ENCODE measurements around the gene C11orf52. TPM values are rescaled to one million over a fixed set of nuclear protein-coding genes. Genes with fewer than 3 reads are reported as not detected.
A peak's percentile ranks its signal among the peaks of the same experiment; 100 is the strongest.

C11orf52 gene
- total and polyA plus RNA-seq, 2 of the 13 experiments (the other 11 are each of a cell fraction or from before 2014, with no cell fraction given) = 7.4 to 11.0 TPM

GRCh38 chr11:111871693-111872161 lies 47.0 kb upstream of the C11orf52 start:
- peak overlapping the region; percentile 92 for H3K27ac ChIP-seq (ENCODE audit: extremely low read length, insufficient read depth, low read length)
- H3K4me2 ChIP-seq (ENCODE audit: low read depth, low read length) = peak overlapping the region; percentile 97
- ATAC-seq (no peak), FAIRE-seq (no peak), DNase-seq (ENCODE audit: low spot score) (no peak)
- H2AFZ ChIP-seq (ENCODE audit: low read length) = peak overlapping the region; percentile 95
- ChIA-PET CTCF (ENCODE audit: low intra/inter-chr PET ratio, low total read pairs) (no interaction called here), POLR2A (interaction anchor here (0.8 to 2.8 kb wide), 14 partner anchors 8 to 215 kb away, joined by 3 to 21 read pairs (median 6); partner anchors contain the start of genes C11orf52, CFAP68, PPP2R1B and SDHD)
- H4K20me1 ChIP-seq (ENCODE audit: insufficient read depth, low read length) = no peaks in the 10 kb centered on the region
- H3K9ac ChIP-seq (ENCODE audit: insufficient read depth, low read depth, low read length) = peak overlapping the region; percentile 92
- TSS peak; percentile 78 for BruUV-seq (replicated peaks)
- H3K4me3 ChIP-seq (replicated peaks in 1 of 3; ENCODE audit: insufficient read depth in 1 of 3, low read depth in 2 of 3, low read length in 3 of 3) = peak overlapping the region; percentile 94 to 98 (median 95)
- intact Hi-C loops (cut with micrococcal nuclease; ENCODE audit: unreplicated experiment) = no loop called here
- H3K79me2 ChIP-seq (ENCODE audit: insufficient read depth, low read length) = peaks cover 4% of the 10 kb centered on the region
- WGBS (ENCODE audit: low lambda C conversion rate) = 51% methylated on average over 5 of the region's 5 CpGs
- in situ Hi-C loops (cut with HindIII; ENCODE audit: extremely low pct_ligation_motif_present, low pct_unique_long_range_greater_than_20kb) = no loop called here
- peaks cover 7 to 24% of the 10 kb centered on the region in 2 experiments; a peak in 4 of 5 replicates for H3K36me3 ChIP-seq (replicated peaks in 1 of 2; ENCODE audit: control insufficient read depth in 1 of 2, insufficient read depth in 2 of 2, low read length in 2 of 2)
- no peaks in the 10 kb centered on the region for H3K27me3 ChIP-seq (ENCODE audit: control insufficient read depth in 1 of 2, insufficient read depth in 2 of 2, low read length in 2 of 2)
- no peaks in the 10 kb centered on the region for H3K9me3 ChIP-seq (ENCODE audit: low read length)
- H3K4me1 ChIP-seq (ENCODE audit: insufficient read depth, low read length) = peaks cover 24% of the 10 kb centered on the region
- no peak for TF ChIP-seq ZKSCAN1 (IDR thresholded peaks at IDR 0.05; ENCODE audit: low read length)
- 0 out of 4 replicates have a peak, but pooled peaks of 1 of the 2 experiments have one; percentile 2 for TF ChIP-seq ATF4 (CRISPR knock-in tag; IDR thresholded peaks at IDR 0.05)
- no peak for TF ChIP-seq GLMP (CRISPR knock-in tag; IDR thresholded peaks at IDR 0.05; ENCODE audit: borderline replicate concordance)
- 0 out of 2 replicates have a peak, but pooled peaks have one; percentile 10 for TF ChIP-seq NR2F2 (IDR thresholded peaks at IDR 0.05; ENCODE audit: borderline replicate concordance, low read depth)
- TF ChIP-seq CREB1 (IDR thresholded peaks at IDR 0.05) = no peak
- peak; percentile 55; the same call in 1 of the 2 replicates for TF ChIP-seq CREB1 (CRISPR knock-in tag; IDR thresholded peaks at IDR 0.05)
- TF ChIP-seq ZNF576 (CRISPR knock-in tag; IDR thresholded peaks at IDR 0.05) = no peak
- no peak for TF ChIP-seq ZNF800 (CRISPR knock-in tag; IDR thresholded peaks at IDR 0.05)
- TF ChIP-seq ZSCAN21 (CRISPR knock-in tag; IDR thresholded peaks at IDR 0.05; ENCODE audit: borderline replicate concordance) = no peak
- TF ChIP-seq NR1H2 (CRISPR knock-in tag; IDR thresholded peaks at IDR 0.05; ENCODE audit: borderline replicate concordance, low read depth) = no peak
- no peak for TF ChIP-seq TBL1XR1 (IDR thresholded peaks at IDR 0.05; ENCODE audit: borderline replicate concordance, low read length, partially characterized antibody)
- no peak for TF ChIP-seq JUNB (CRISPR knock-in tag; IDR thresholded peaks at IDR 0.05; ENCODE audit: borderline replicate concordance)
- TF ChIP-seq ZZZ3 (CRISPR knock-in tag; IDR thresholded peaks at IDR 0.05; ENCODE audit: borderline replicate concordance) = no peak
- no peak for TF ChIP-seq ZNF549 (CRISPR knock-in tag; IDR thresholded peaks at IDR 0.05)
- no peak for TF ChIP-seq MIXL1 (CRISPR knock-in tag; IDR thresholded peaks at IDR 0.05)
- TF ChIP-seq NFIC (IDR thresholded peaks at IDR 0.05; ENCODE audit: low read length) = 0 out of 2 replicates have a peak, but pooled peaks have one; percentile 31
- TF ChIP-seq CC2D1A (CRISPR knock-in tag; IDR thresholded peaks at IDR 0.05) = no peak
